D721Med (cell line): Measurements from ENCODE around the gene CNTNAP3B.
"Not testable (repeated sequence)": the region's sequence is repeated elsewhere in the genome, so short reads cannot be mapped to it uniquely, and the experiment has no call there.

ENCODE experiments used
- DNase-seq: peaks from one replicate; pipeline ENCODE4 v3.0.0; 2011; ENCODE audit warnings: low spot score; ENCODE audit not compliant: insufficient read length
- FAIRE-seq: peaks from 2 replicates; lab custom pipeline; 2011; peaks lifted over from hg19 to GRCh38; lab: Jason Lieb, UNC
- CTCF ChIP-seq: IDR thresholded peaks from 2 replicates; pipeline ENCODE4 v1.5.1; 2012; ENCODE audit warnings: mild to moderate bottlenecking, control low read depth; ENCODE audit not compliant: insufficient read depth; ENCODE audit errors: missing control alignments

CNTNAP3B gene

GRCh38 chr9:42129073-42129729 lies at the start of gene CNTNAP3B:
Gene CNTNAP3B, minus strand, starts transcription at chr9:42129426. Its CDS starts 332 bp downstream, at chr9:42129094.
- not testable (repeated sequence) for DNase-seq, FAIRE-seq

GRCh38 chr9:42160299-42160698 lies 31.1 kb upstream of the CNTNAP3B start:
- not testable (repeated sequence) for FAIRE-seq, DNase-seq
- TF ChIP-seq CTCF: peak; percentile 16

- not testable (repeated sequence) for FAIRE-seq
Observed at GRCh38 chr9:42127056-42127841, 2.0 kb downstream of the CNTNAP3B start.

GRCh38 chr9:42121007-42121406 lies 8.2 kb downstream of the CNTNAP3B start:
- FAIRE-seq, DNase-seq: not testable (repeated sequence)

More at GRCh38 chr9:42127056-42127841, 2.0 kb downstream of the CNTNAP3B start:
- DNase-seq: not testable (repeated sequence)

- DNase-seq, FAIRE-seq: not testable (repeated sequence)
Observed at GRCh38 chr9:42095929-42096328, 33.3 kb downstream of the CNTNAP3B start.

- not testable (repeated sequence) for DNase-seq, FAIRE-seq
Observed at GRCh38 chr9:42084559-42084952, 44.7 kb downstream of the CNTNAP3B start.

GRCh38 chr9:42083877-42084558 lies 45.2 kb downstream of the CNTNAP3B start:
- DNase-seq, FAIRE-seq: not testable (repeated sequence)

- not testable (repeated sequence) for FAIRE-seq, DNase-seq
Observed at GRCh38 chr9:42080376-42080775, 48.9 kb downstream of the CNTNAP3B start.

- FAIRE-seq, DNase-seq: not testable (repeated sequence)
Observed at GRCh38 chr9:42074868-42075267, 54.4 kb downstream of the CNTNAP3B start.

- not testable (repeated sequence) for DNase-seq, FAIRE-seq
Observed at GRCh38 chr9:42071026-42071425, 58.2 kb downstream of the CNTNAP3B start.

GRCh38 chr9:42070035-42070799 lies 59.0 kb downstream of the CNTNAP3B start:
- not testable (repeated sequence) for FAIRE-seq, DNase-seq

GRCh38 chr9:42053874-42054273 lies 75.4 kb downstream of the CNTNAP3B start:
- not testable (repeated sequence) for FAIRE-seq, DNase-seq

- not testable (repeated sequence) for DNase-seq, FAIRE-seq
Observed at GRCh38 chr9:42050701-42051100, 78.5 kb downstream of the CNTNAP3B start.

- not testable (repeated sequence) for DNase-seq, FAIRE-seq
Observed at GRCh38 chr9:42044422-42045010, 84.7 kb downstream of the CNTNAP3B start.

- DNase-seq, FAIRE-seq: not testable (repeated sequence)
Observed at GRCh38 chr9:42033541-42033940, 95.7 kb downstream of the CNTNAP3B start.

- not testable (repeated sequence) for DNase-seq, FAIRE-seq
Observed at GRCh38 chr9:42020639-42021038, 108.6 kb downstream of the CNTNAP3B start.

- not testable (repeated sequence) for DNase-seq, FAIRE-seq
Observed at GRCh38 chr9:42018220-42018922, 110.9 kb downstream of the CNTNAP3B start.
